Kidney (tissue), 14 donors: Measurements from ENCODE around the gene AXDND1. TPM values are rescaled to one million over a fixed set of nuclear protein-coding genes. Genes with fewer than 3 reads are reported as not detected.
"Not testable (repeated sequence)": the region's sequence is repeated elsewhere in the genome, so short reads cannot be mapped to it uniquely, and the experiment has no call there.

Source experiments
- DNase-seq, 5 donors: peaks; one replicate each; pipeline ENCODE4 v3.0.0-alpha.2; 2013 to 2020
- FAIRE-seq: peaks from 2 replicates; lab custom pipeline; 2012; peaks lifted over from hg19 to GRCh38; lab: Jason Lieb, UNC
- H3K27ac ChIP-seq, 2 donors: one replicate each; pipeline ENCODE4 v1.7.0; 2013; ENCODE audit warnings: low read depth in 2 of 2, low read length in 2 of 2, inconsistent platforms in 1 of 2
- H3K27me3 ChIP-seq: one replicate; pipeline ENCODE4 v1.7.1; 2013; ENCODE audit warnings: low read length, inconsistent platforms; ENCODE audit not compliant: control insufficient read depth, insufficient read depth
- H3K36me3 ChIP-seq, 3 donors: one replicate each; pipeline versions ENCODE4 v1.7.0 to v1.7.1; 2013; ENCODE audit warnings: low read length in 3 of 3, control low read depth in 1 of 3, inconsistent platforms in 1 of 3; ENCODE audit not compliant: insufficient read depth in 3 of 3, control insufficient read depth in 2 of 3
- H3K4me1 ChIP-seq, 3 donors: one replicate each; pipeline versions ENCODE4 v1.7.0 to v1.7.1; 2013; ENCODE audit warnings: low read length in 3 of 3, inconsistent platforms in 1 of 3, low read depth in 1 of 3; ENCODE audit not compliant: control insufficient read depth in 2 of 3, insufficient read depth in 2 of 3
- H3K4me3 ChIP-seq, 3 donors: one replicate each; pipeline versions ENCODE4 v1.7.0 to v1.8.1; 2013; ENCODE audit warnings: low read length in 3 of 3, control low read depth in 1 of 3, inconsistent platforms in 1 of 3
- H3K9ac ChIP-seq, 3 donors: one replicate each; pipeline versions ENCODE4 v1.7.0 to v1.7.1; 2013; ENCODE audit warnings: low read length in 3 of 3, control low read depth in 1 of 3, inconsistent platforms in 1 of 3
- H3K9me3 ChIP-seq, 3 donors: one replicate each; pipeline versions ENCODE4 v1.7.0 to v1.7.1; 2013; ENCODE audit warnings: low read length in 3 of 3, control low read depth in 1 of 3, inconsistent platforms in 1 of 3; ENCODE audit not compliant: control insufficient read depth in 2 of 3, insufficient read depth in 1 of 3
- intact Hi-C: fragments of 100-400 bp; cut with DNase I; formaldehyde crosslinking; loops from one replicate; pipeline ENCODE4 v1.11.1; 2022
- polyA plus RNA-seq: library from polyadenylated mRNA; stranded (reverse); fragments of 350-450 nt; fragmentation: Illumina TruSeq; extraction: RNeasy Lipid Tissue Mini Kit (QIAGEN cat#74804); gene quantifications from one replicate; pipeline ENCODE4 v1.2.3, GENCODE V29; 2014; ENCODE audit warnings: low read depth, low replicate concordance; ENCODE audit not compliant: insufficient read depth
- total RNA-seq: library from RNA; stranded (reverse); fragmentation: NEBNext Ultra II Directional; extraction: Animal tissue kit (Norgen Biotek cat#: 25700); gene quantifications from one replicate; pipeline ENCODE4 v1.2.1, GENCODE V29; 2021
- TF ChIP-seq, protein P1 (sequence below): IDR thresholded peaks from 3 replicates; pipeline ENCODE4 v1.5.1; 2012; ENCODE audit warnings: mild to moderate bottlenecking, moderate library complexity, borderline replicate concordance; ENCODE audit not compliant: insufficient read depth; ENCODE audit errors: extremely low read depth
- donor health status: control.
- donor health status: control.
- donor health status: control.
- donor health status: control.
- donor health status: control.
- donor health status: DM: yes; HTN: yes; CAD: no.
- donor health status: Normal renal cell carcinoma (clear cell type).

Gene AXDND1
- total and polyA plus RNA-seq, 2 donors from 2014 or later, result 0.57 TPM; not detected in 1

- Histone ChIP-seq H3K36me3 (no peaks in the 10 kb centered on the region), H3K9ac (no peak overlapping the region), H3K4me1 (no peaks in the 10 kb centered on the region), H3K27me3 (no peaks in the 10 kb centered on the region), H3K9me3 (no peaks in the 10 kb centered on the region), H3K4me3 (no peak overlapping the region), H3K27ac (no peak overlapping the region)
- intact Hi-C loops, result no loop called here
- TF ChIP-seq, protein P1, sequence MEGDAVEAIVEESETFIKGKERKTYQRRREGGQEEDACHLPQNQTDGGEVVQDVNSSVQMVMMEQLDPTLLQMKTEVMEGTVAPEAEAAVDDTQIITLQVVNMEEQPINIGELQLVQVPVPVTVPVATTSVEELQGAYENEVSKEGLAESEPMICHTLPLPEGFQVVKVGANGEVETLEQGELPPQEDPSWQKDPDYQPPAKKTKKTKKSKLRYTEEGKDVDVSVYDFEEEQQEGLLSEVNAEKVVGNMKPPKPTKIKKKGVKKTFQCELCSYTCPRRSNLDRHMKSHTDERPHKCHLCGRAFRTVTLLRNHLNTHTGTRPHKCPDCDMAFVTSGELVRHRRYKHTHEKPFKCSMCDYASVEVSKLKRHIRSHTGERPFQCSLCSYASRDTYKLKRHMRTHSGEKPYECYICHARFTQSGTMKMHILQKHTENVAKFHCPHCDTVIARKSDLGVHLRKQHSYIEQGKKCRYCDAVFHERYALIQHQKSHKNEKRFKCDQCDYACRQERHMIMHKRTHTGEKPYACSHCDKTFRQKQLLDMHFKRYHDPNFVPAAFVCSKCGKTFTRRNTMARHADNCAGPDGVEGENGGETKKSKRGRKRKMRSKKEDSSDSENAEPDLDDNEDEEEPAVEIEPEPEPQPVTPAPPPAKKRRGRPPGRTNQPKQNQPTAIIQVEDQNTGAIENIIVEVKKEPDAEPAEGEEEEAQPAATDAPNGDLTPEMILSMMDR, result no peak
- FAIRE-seq (no peak), DNase-seq (no peak)
Measured at GRCh38 chr1:179393721-179394120, 27.9 kb downstream of the AXDND1 start.

DNA sequence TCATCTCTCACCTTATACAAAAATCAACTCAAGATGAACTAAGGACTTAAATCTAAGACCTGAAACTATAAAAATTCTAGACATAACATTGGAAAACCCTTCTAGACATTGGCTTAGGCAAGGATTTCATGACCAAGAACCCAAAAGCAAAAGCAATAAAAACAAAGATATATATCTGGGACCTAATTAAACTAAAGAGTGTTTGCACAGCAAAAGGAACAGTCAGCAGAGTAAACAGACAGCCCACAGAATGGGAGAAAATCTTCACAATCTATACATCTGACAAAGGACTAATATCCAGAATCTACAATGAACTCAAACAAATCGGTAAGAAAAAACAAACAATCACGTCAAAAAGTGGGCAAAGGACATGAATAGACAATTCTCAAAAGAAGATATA lies 33.6 kb downstream of the AXDND1 start:
- intact Hi-C loops, H3K9me3 ChIP-seq, FAIRE-seq, H3K4me1 ChIP-seq, H3K27ac ChIP-seq, DNase-seq, H3K27me3 ChIP-seq, H3K36me3 ChIP-seq, H3K4me3 ChIP-seq, H3K9ac ChIP-seq: not testable (repeated sequence)

GRCh38 chr1:179417760-179418159 lies 52.0 kb downstream of the AXDND1 start:
- H3K27ac ChIP-seq, H3K9ac ChIP-seq, DNase-seq, FAIRE-seq, H3K9me3 ChIP-seq, H3K4me3 ChIP-seq, H3K4me1 ChIP-seq, intact Hi-C loops, H3K27me3 ChIP-seq, H3K36me3 ChIP-seq: not testable (repeated sequence)

- H3K9ac ChIP-seq, H3K27me3 ChIP-seq, H3K4me3 ChIP-seq, DNase-seq, intact Hi-C loops, H3K27ac ChIP-seq, H3K36me3 ChIP-seq, FAIRE-seq, H3K9me3 ChIP-seq, H3K4me1 ChIP-seq: not testable (repeated sequence)
Measured at GRCh38 chr1:179418706-179419105, 52.9 kb downstream of the AXDND1 start.

- FAIRE-seq (no peak), DNase-seq (no peak)
- intact Hi-C loops, result no loop called here
- Histone ChIP-seq H3K4me1 (no peaks in the 10 kb centered on the region), H3K27ac (no peak overlapping the region), H3K9ac (no peak overlapping the region), H3K4me3 (no peak overlapping the region), H3K9me3 (peaks cover 0 to 7% (median 7%) of the 10 kb centered on the region in 3 donors), H3K27me3 (no peaks in the 10 kb centered on the region), H3K36me3 (no peaks in the 10 kb centered on the region)
- TF ChIP-seq, protein P1, result no peak
Measured at GRCh38 chr1:179424610-179425009, 58.8 kb downstream of the AXDND1 start.
